ENCODE data around the gene CAMK2B. TPM values are rescaled to one million over a fixed set of nuclear protein-coding genes. Genes with fewer than 3 reads are reported as not detected.

CAMK2B gene
- total RNA-seq, 1 experiment from 2014 or later = not detected

DNA sequence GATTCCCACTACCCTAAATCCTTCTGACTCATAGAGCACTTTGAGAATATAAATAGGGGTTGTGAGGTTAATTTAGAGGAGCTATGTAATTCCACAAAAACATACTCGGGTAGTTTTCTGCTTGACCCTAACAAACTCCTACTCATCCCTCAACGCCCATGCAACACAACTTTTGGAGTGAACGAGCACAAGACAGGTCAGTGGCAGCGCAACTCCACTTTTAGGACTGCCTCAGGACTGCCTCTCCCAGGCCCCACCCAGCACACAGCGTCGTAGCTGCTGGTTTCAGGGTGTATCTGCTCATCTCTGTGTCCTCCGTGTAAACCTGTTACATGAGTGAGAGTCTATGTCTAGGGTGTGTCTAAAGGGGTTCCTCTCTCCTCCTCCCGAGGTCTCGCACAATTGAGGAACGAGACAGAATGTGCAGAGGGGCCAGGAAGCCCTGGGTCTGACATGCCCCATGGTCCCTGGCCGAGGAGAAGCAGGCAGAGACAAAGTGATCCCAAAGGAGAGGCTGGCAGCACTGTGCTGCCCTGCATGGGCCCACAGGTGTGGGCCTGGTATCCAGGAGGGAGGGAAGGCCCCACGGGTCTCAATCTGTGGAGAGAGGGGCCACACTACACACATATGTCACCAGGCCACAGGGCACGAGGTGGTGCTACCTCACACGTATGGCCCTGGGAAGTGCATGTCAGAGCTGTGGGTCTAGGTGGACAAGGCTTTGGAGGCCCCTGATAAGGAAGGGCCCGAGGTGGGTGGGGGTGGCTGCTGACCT lies 45.5 kb downstream of the CAMK2B start:
- Mint-ChIP-seq H3K4me1 (ENCODE audit: low read depth, unreplicated experiment) (no peaks in the 10 kb centered on the region), H3K27me3 (ENCODE audit: insufficient read depth, unreplicated experiment) (no peaks in the 10 kb centered on the region), H3K36me3 (ENCODE audit: insufficient read depth, unreplicated experiment) (no peaks in the 10 kb centered on the region), H3K27ac (ENCODE audit: unreplicated experiment) (no peak overlapping the region), H3K9me3 (ENCODE audit: unreplicated experiment) (no peaks in the 10 kb centered on the region), H3K4me3 (ENCODE audit: unreplicated experiment) (no peak overlapping the region)
- POLR2A ChIA-PET = no interaction called here
- CTCF ChIA-PET = no interaction called here
- H3K9me3 ChIP-seq = no peaks in the 10 kb centered on the region
- no TSS peak for BruUV-seq (replicated peaks)
- no peaks in the 10 kb centered on the region for H3K36me3 ChIP-seq (ENCODE audit: control insufficient read depth, insufficient read depth, low read length)
- no peaks in the 10 kb centered on the region for H3K27me3 ChIP-seq (replicated peaks; ENCODE audit: control insufficient read depth, insufficient read depth, low read length)
- TF ChIP-seq, protein P1, sequence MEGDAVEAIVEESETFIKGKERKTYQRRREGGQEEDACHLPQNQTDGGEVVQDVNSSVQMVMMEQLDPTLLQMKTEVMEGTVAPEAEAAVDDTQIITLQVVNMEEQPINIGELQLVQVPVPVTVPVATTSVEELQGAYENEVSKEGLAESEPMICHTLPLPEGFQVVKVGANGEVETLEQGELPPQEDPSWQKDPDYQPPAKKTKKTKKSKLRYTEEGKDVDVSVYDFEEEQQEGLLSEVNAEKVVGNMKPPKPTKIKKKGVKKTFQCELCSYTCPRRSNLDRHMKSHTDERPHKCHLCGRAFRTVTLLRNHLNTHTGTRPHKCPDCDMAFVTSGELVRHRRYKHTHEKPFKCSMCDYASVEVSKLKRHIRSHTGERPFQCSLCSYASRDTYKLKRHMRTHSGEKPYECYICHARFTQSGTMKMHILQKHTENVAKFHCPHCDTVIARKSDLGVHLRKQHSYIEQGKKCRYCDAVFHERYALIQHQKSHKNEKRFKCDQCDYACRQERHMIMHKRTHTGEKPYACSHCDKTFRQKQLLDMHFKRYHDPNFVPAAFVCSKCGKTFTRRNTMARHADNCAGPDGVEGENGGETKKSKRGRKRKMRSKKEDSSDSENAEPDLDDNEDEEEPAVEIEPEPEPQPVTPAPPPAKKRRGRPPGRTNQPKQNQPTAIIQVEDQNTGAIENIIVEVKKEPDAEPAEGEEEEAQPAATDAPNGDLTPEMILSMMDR (IDR thresholded peaks at IDR 0.05; ENCODE audit: insufficient read depth in 1 of 2, low read depth in 1 of 2, low read length in 1 of 2, severe bottlenecking in 1 of 2, unreplicated experiment in 1 of 2) = no peak
- DNase-seq = peak in 1 of 2 experiments; percentile 24
- H3K4me1 ChIP-seq = no peaks in the 10 kb centered on the region
- no peak overlapping the region for H3K4me3 ChIP-seq (ENCODE audit: low read depth, low read length)
- intact Hi-C loops (cut with micrococcal nuclease; ENCODE audit: unreplicated experiment) = no loop called here

DNA sequence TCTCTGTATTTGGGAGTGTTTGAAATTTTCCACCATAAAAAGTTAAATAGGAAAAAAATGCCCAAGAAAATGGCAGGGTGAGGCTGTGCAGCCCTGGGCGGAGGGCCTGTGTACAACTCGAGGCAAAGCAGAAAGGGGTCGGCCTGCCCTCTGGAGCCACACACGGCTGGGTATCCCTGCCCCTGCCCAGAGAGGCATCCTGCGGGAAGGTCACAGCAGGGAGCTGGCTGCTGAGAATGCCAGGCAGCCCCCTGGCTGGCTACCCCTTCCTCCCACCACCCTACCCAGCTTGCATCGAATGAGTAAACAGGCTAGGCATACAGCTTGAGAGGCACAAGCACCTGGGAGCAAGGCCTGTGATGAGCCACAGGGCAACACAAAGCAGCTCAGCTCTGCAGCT lies 46.1 kb downstream of the CAMK2B start:
- intact Hi-C loops (cut with micrococcal nuclease; ENCODE audit: unreplicated experiment) = no loop called here
- TF ChIP-seq, protein P1 (IDR thresholded peaks at IDR 0.05; ENCODE audit: insufficient read depth in 1 of 2, low read depth in 1 of 2, low read length in 1 of 2, severe bottlenecking in 1 of 2, unreplicated experiment in 1 of 2) = no peak
- Histone ChIP-seq H3K4me1 (no peaks in the 10 kb centered on the region), H3K4me3 (ENCODE audit: low read depth, low read length) (no peak overlapping the region), H3K36me3 (ENCODE audit: control insufficient read depth, insufficient read depth, low read length) (no peaks in the 10 kb centered on the region), H3K9me3 (no peaks in the 10 kb centered on the region), H3K27me3 (replicated peaks; ENCODE audit: control insufficient read depth, insufficient read depth, low read length) (no peaks in the 10 kb centered on the region)
- Mint-ChIP-seq H3K27me3 (ENCODE audit: insufficient read depth, unreplicated experiment) (no peaks in the 10 kb centered on the region), H3K9me3 (ENCODE audit: unreplicated experiment) (no peaks in the 10 kb centered on the region), H3K27ac (ENCODE audit: unreplicated experiment) (no peak overlapping the region), H3K36me3 (ENCODE audit: insufficient read depth, unreplicated experiment) (no peaks in the 10 kb centered on the region), H3K4me1 (ENCODE audit: low read depth, unreplicated experiment) (no peaks in the 10 kb centered on the region), H3K4me3 (ENCODE audit: unreplicated experiment) (no peak overlapping the region)
- POLR2A ChIA-PET = no interaction called here
- BruUV-seq (replicated peaks) = no TSS peak
- CTCF ChIA-PET = no interaction called here
- DNase-seq = no peak

DNA sequence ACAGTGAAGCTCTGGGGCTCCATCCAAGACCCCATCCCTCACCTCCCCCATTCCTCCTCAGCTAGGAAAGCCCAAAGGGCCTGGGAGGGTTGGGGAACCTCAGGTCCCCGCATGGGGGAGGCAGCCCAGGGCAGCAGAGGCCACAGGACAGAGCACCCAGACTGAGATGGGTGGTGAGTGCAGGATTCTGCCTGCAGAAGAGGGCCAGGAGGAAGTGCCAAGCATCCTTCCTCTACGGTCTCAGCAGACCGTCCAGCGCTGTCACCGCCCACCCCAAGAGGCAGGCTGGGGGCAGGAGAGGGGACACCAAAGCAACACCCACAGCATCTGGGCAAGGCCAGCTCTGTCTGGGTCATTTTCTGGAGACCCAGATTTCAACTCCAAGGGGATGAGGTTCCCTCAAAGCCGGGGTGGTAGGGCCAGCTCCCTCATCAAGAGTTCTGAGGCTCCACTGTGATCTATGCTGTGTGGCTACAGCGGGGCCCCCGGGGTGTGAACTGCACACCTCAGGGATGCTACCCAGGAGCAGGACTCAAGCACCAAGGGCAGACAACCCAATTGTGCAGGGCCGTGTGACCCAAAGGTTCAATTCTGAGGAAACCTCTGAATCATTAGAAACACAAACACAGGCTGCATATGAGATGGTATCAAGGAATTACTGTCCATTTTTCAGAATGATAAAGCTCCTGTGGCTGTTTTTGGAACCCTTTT lies 46.8 kb downstream of the CAMK2B start:
- no peaks in the 10 kb centered on the region for H3K27me3 Mint-ChIP-seq (ENCODE audit: insufficient read depth, unreplicated experiment)
- POLR2A ChIA-PET = no interaction called here
- no peaks in the 10 kb centered on the region for H3K9me3 Mint-ChIP-seq (ENCODE audit: unreplicated experiment)

More for the DNA sequence above, 46.8 kb downstream of the CAMK2B start:
- Histone ChIP-seq H3K9me3 (no peaks in the 10 kb centered on the region), H3K4me3 (ENCODE audit: low read depth, low read length) (no peak overlapping the region), H3K27me3 (replicated peaks; ENCODE audit: control insufficient read depth, insufficient read depth, low read length) (no peaks in the 10 kb centered on the region), H3K36me3 (ENCODE audit: control insufficient read depth, insufficient read depth, low read length) (no peaks in the 10 kb centered on the region), H3K4me1 (no peaks in the 10 kb centered on the region)
- Mint-ChIP-seq H3K36me3 (ENCODE audit: insufficient read depth, unreplicated experiment) (no peaks in the 10 kb centered on the region), H3K27ac (ENCODE audit: unreplicated experiment) (no peak overlapping the region), H3K4me3 (ENCODE audit: unreplicated experiment) (no peak overlapping the region), H3K4me1 (ENCODE audit: low read depth, unreplicated experiment) (no peaks in the 10 kb centered on the region)
- CTCF ChIA-PET = interaction anchor here (0.6 kb wide), 1 partner anchor 185 kb away, joined by 3 read pairs; no protein-coding TSS in a partner anchor
- intact Hi-C loops (cut with micrococcal nuclease; ENCODE audit: unreplicated experiment) = no loop called here
- DNase-seq = peak in 1 of 2 experiments; percentile 16
- BruUV-seq (replicated peaks) = no TSS peak
- TF ChIP-seq, protein P1 (IDR thresholded peaks at IDR 0.05; ENCODE audit: insufficient read depth in 1 of 2, low read depth in 1 of 2, low read length in 1 of 2, severe bottlenecking in 1 of 2, unreplicated experiment in 1 of 2) = no peak

Data from Caco-2 (cell line).